GM19372 (cell line): ENCODE data around the gene NFATC1.

Experiments
- ATAC-seq: cut with Tn5 transposase; IDR thresholded peaks from one replicate; pipeline ENCODE4 v1.9.1; 2021; ENCODE audit warnings: mild to moderate bottlenecking, low read depth, moderate library complexity; ENCODE audit not compliant: unreplicated experiment

NFATC1 gene

DNA sequence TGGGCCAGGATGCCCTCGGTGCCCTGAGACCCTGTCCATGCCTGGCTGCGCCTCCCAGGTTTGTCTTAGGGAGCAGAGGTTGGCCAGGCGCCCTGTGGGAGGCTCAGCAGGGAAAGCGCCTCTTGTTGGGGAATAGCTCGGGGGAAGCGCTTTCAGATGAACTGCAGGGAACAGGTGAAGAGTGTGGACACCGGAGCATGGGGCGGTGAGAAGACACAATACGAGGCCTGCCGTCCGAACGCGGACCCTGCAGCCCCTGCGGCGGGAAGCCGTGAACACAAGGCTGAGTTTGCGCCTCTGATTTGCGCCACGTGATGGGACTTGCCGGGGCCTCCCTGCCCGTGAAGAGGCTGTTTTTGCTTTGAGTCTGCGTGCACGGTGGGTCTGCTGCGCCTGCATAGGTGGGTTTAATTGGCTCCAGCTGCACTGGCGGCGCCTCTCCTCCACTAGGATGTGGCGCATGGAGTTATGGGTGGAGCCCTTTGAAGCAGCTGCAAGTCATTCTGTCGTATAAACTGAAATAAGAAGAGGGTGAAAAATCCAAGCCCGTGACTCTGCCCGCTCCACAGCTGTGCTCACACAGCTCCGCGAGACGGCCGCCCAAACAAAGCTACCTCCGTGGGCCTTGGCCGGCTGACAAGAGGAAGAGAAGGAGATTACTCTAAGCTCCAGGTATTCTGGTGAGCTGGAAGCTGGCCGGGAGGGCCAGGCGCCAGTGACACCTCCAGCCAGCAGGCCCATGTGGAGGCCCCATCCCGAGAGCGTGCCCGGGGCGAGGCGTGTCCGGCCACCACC lies 180.4 kb downstream of the NFATC1 start:
- ATAC-seq = no peak

DNA sequence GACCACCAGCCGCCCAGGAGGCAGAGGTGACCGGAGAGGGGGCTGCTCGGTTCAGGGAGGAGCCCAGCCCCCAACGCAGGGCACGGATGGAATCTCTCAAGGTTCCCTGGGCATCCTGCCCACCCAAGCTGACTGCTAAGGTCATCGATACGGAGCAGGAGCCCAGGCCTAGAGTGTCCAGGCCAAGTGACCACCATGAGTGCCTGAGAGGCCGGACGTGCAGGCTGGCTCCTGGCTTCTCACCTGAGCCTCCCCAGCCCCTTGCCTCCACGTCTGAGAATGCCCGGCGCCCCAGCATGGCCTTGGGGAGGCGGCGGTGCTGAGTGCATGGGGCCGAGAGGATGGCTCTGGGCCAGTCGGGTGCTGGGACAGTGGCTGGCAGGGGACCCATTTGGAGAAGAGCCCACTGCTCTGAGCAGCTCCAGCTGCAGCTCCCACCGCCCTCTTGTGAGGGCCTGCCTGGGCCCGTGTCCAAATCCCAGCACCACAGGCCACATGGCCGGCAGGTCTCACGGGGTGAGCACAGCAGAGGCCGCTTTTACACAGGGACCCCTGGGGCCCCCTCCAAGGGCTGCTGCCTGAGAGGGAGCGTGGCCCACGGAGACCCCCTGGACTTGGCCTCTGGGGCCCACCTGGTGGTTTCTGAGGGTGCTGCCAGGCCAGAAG lies 181.1 kb downstream of the NFATC1 start:
- ATAC-seq = no peak

DNA sequence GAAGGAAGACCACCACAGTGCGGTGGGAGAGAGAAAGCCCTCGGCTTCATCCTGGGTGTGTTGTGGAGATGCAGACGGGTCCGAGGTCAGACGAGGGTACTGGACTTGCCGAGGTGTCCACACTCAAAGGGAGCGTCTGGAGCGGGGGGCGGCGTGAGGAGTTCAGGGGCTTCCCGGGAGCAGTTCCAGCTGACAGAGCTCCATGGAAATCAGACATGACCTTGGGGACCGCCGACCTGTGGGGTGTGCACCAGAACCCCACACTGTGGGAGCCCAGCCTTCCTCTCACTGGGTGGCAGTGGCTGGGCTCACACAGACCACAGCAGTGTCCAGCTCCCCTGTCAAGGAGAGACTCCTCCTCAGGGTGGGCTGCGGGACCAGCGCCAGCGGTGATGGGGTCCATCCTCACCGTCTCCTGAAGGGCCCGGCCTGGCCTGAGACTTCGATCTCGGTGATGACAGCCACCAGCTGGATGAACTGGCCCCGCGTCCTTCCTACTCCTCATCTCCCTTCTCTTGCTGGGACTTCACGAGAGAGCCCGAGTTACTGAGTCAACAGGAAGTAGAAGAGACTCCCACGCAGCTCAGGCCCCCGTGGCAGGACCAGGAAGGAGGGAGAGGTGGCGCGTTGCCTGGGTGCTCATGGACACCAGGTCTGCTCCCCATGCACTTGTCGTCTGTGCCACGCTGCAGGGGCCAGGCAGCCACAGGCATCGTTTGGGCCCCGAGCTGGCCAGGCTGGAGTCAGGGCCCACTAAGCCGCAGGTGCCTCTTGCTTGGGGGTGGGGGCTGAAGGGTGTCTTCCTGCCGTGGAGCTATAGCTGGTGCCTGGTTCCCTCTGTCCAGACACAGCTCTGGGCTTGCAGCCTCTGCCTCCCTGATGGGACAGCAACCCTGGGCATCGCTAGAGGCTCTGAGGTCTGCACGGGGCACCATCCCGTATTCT lies 182.0 kb downstream of the NFATC1 start:
- ATAC-seq = no peak

DNA sequence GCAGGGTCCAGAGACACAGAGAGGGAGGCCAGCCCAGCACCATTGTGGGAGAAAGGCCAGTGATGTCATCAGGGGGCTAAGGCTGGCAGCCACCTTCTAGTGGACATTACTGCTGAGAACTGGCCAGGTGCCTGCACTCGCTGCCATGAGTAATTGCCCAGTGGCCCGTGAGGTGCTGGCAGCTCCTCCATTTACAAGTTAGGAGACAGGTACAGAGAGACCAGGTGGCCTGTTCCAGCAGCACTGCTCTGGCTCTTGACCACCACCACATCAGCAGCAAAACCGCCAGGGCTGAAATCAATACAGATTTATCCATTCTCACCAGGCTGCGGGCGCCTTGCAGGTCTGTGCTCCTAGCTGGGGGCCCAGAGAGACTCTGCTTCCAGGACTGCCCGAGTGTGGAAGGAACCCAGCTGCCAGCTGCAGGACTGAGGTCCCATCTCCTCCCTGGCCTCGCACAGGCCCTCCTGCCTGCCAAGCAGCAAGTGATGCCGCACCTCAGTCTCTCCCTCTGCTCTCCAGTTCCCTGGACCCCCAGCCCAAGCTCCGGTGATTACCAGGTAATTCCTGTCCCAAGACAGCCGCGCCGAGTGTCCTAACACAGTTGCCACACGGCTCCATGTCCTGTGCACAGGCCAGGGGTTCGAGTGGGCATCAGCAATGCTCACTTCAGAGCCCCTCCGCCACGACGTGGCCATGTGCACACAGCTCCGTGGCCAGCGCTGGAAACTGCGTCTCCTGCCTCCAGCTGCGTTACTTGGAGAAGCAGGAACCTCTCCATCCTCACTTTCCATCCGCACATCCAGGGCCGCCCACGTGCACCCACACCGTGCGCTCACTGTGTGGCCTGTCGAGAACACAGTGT lies 182.9 kb downstream of the NFATC1 start:
- no peak for ATAC-seq
